ENCODE measurements around the gene UBAP1L.

The UBAP1L gene

DNA sequence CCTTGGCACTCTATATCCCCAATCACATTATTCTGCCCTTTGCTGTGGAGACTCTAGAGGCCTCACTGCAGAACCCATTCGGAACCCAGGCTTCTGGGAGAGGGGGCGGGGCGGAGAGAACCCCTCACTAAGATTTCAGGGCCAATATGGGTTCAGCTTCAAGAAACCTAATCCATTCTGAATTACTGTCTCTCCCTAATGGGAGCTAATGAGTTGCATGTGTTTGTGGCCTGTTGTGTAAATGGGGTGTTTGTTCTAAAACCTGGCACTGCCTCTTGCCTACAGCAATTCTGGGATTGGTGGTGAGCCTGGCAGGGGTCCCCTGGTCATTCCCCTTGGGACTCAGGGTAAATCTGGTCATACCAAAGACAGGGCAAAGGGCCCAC is 46.6 kb downstream of the UBAP1L start:
- FAIRE-seq (no peak), DNase-seq (ENCODE audit: insufficient read length, low spot score) (no peak)

- no peak for DNase-seq (ENCODE audit: insufficient read length, low spot score)
These were observed 47.2 kb downstream of the UBAP1L start, which contains the start of gene RASL12 for GRCh38 chr15:65067645-65068402. Gene RASL12, minus strand, starts transcription at chr15:65067991. Its CDS starts 156 bp downstream, at chr15:65067835.

GRCh38 chr15:65067317-65067644 is 47.7 kb downstream of the UBAP1L start:
- FAIRE-seq: no peak

More at GRCh38 chr15:65067645-65068402, 47.2 kb downstream of the UBAP1L start, which contains the start of gene RASL12:
- no peak for FAIRE-seq

GRCh38 chr15:65066635-65067316 is 48.2 kb downstream of the UBAP1L start:
- DNase-seq (ENCODE audit: insufficient read length, low spot score) (no peak), FAIRE-seq (no peak)

More at GRCh38 chr15:65067317-65067644, 47.7 kb downstream of the UBAP1L start:
- no peak for DNase-seq (ENCODE audit: insufficient read length, low spot score)

- FAIRE-seq (no peak), DNase-seq (ENCODE audit: insufficient read length, low spot score) (no peak)
These were observed 48.9 kb downstream of the UBAP1L start for GRCh38 chr15:65066001-65066634.

GRCh38 chr15:65062726-65063125 is 52.3 kb downstream of the UBAP1L start:
- no peak for DNase-seq (ENCODE audit: insufficient read length, low spot score)
- no peak for FAIRE-seq

- DNase-seq (ENCODE audit: insufficient read length, low spot score): no peak
- no peak for FAIRE-seq
These were observed 52.9 kb downstream of the UBAP1L start for GRCh38 chr15:65062061-65062460.

DNA sequence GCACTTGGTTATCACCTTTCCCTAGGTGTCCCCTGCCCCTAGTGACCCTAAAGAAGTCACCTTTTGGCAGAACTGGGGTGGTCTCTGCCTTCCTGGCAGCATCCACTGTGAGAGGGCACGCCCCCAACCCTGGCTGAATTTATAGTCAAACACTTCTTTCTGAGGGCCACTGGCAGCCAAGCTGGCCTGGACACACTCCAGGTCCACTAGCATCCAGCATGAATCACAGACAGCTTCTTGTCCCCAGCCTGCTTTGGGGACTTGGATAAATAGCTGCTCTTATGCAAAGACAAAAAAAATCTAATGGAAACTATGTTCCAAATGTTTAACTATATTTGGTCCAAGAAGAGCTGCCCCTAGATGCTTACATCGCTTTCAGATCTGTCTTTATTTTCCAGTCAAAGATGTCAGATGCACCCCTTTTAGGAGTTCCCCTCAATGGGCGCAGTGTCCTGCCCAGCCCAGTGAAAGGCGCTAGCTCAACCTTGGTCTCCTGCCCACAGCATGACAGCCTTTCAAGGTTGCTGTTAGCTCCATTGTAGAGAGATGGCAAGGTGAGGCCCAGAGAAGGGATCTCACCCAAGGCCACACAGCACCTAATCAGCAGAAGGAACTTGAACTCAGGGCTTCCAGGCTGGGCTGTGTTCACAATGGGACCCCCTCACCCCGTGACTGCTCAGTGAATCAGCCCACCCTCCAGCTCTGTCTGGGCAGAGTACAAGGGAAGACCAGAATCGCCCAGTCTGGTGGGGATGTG is 54.2 kb downstream of the UBAP1L start:
- FAIRE-seq (no peak), DNase-seq (ENCODE audit: insufficient read length, low spot score) (no peak)

DNA sequence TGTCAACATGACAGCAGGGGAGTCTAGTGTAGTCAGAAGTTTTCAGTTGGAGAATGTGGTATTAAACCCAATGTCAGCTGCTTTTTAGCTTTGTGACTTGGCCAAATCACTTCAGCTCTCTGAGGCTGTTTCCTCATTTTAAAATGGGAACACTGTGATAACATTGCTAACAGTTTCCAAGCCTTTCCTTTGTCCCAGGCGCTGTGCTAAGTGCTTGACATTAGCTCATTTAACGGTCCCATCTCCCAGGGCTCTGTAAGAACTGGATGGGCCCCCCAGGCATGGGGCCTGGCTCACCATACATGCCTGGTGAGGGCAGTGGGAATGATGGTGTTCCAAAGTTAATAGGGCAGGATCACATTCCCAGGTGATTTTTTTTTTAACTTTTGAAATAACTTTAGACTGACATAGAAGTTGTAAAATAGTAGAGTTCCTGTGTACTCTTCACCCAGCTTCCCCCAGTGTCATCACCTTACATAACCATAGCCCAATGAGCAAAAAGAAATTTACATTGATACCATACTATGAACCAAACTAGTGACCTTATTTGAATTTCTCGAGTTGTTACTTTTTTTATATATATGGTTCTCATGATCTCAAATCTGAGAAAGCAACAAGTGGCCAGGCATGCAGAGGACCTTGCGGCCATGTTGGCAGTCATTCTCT is 54.9 kb downstream of the UBAP1L start:
- no peak for DNase-seq (ENCODE audit: insufficient read length, low spot score)
- no peak for FAIRE-seq

- DNase-seq (ENCODE audit: insufficient read length, low spot score) (no peak), FAIRE-seq (no peak)
These were observed 55.6 kb downstream of the UBAP1L start for GRCh38 chr15:65059369-65059750.

DNA sequence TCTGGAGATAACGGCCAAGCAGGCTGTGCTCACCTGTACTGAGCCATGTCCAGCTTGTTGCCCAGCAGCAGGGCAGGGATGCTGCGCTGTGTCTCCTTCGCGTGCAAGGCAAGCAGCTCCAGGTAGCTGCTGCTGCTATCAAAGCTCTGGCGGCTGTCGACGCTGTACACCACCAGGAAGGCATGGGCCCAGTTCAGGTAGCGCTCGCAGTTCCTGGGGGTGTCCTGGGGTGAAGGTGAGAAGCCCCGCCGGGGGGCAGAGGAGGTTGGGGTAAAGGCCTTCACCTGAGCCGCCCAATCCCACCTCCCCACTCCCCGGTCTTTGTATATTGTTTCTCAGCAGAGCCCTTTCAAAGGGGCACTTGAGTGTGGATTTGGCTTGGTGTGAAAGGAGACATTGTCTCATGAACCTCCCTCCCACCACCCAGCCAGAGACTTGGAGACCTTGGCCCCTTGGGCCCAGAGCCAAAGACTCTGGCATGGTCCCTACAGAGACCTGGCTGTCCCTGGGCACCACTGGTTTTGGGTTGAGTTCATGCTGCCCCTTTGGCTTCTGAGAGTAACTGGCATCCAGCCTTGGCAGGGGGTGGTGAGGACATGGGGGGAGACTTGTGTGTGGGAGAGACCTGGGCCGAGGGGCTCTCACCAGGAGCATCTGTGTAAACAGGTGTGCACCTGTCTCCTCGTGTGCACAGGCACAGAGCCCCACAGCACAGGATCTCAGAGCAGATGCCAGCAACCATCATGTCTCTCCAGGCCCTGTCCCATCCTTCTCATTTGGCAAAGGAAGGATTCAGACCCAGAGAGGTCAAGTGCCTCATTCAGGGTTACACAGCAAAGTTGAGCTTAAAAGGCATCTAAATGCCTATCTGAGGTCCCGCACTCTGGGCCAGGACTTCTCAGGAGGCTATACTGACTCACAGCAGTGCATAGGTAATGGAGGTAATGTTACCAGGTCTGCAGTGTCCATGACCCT is 56.3 kb downstream of the UBAP1L start:
- FAIRE-seq (no peak), DNase-seq (ENCODE audit: insufficient read length, low spot score) (no peak)

GRCh38 chr15:65057549-65057940 is 57.5 kb downstream of the UBAP1L start:
- no peak for FAIRE-seq
- DNase-seq (ENCODE audit: insufficient read length, low spot score): no peak

DNA sequence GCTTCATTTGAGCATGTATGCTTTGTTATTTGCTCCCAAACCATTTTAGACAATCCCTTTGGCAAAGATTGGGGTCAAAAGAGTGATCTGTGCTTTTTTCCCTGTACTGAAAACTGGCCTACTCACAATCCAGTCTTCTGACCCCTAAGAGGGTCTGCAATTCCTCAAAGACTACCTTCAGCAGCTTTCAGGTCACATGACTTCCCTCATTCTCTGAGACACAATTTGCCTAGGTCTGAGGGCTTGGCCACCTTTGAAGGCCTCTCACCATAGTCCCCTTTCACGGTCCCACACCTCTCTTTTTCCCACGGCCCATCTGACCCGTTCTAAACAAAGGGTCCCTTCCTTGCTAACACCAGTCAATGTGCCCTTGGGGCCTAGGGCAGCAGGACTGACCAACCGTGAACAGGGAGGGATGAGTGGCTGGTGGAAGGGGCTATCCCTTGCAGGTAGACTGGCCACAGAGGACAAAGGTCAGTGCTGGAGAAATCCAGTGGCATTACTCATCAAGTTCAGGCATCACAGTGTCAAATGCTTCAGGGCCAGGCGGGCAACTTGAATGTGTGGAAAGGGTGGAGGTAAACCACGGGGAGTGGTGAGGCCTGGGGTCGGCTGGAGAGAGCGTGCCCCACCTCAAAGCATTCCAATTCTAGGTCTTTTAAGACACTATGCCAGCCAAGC is 58.0 kb downstream of the UBAP1L start:
- peak; percentile 58 for FAIRE-seq
- DNase-seq (ENCODE audit: insufficient read length, low spot score): peak; percentile 53

GRCh38 chr15:65056106-65056505 is 58.9 kb downstream of the UBAP1L start:
- no peak for DNase-seq (ENCODE audit: insufficient read length, low spot score)
- FAIRE-seq: no peak

GRCh38 chr15:65055201-65055870 is 59.7 kb downstream of the UBAP1L start:
- FAIRE-seq (no peak), DNase-seq (ENCODE audit: insufficient read length, low spot score) (no peak)

DNA sequence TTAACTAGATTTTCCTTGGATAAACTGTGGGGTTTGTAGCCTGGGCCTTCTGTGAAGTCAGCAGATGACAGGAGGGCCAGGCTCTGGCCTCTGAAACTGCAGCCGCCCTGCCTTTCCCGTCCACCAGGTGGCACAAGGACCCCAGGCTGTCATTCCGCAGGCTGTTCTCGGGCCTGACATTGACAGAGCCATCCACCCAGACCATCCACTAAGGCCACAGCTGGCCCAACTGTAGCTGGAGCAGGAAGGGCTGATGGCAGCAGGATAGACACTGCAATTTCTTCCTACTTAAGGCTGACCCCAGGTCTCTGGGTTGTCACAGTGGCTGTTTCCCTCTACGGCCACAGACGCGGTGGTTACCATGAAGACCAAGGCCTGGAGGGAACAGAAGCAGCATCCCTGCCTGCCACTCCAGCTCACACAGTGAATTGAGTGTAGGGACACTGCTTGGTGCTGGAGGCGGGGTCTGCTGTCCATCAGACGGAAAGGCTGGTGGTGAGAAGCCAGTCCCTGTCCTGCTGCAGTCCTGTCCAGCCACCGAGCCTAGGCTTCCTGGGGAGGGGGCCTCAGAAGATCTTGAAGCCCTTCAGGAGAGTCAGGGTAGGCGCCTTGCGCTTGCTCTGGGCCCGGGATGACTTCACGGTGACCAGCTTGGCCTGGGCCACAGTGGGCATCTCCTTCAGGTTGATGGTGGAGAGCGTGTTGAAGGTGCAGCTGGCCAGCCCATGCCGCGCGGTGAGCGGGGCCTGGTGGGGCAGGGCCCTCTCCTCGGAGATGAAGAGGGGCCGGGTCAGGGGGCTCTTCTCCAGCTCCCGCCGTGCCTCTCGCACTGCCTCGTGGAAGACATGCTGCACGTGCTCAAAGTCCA is 60.4 kb downstream of the UBAP1L start:
- peak; percentile 81 for DNase-seq (ENCODE audit: insufficient read length, low spot score)
- no peak for FAIRE-seq

- DNase-seq (ENCODE audit: insufficient read length, low spot score): no peak
- FAIRE-seq: no peak
These were observed 62.0 kb downstream of the UBAP1L start for GRCh38 chr15:65052956-65053355.

All from HTR-8/SVneo (cell line).